Adrenal gland (tissue), 19 donors: ENCODE data around the gene TRAM1L1. TPM values are rescaled to one million over a fixed set of nuclear protein-coding genes. Genes with fewer than 3 reads are reported as not detected.

Source experiments
- DNase-seq, 7 donors: peaks; one replicate each; pipeline ENCODE4 v3.0.0-alpha.2; 2019 to 2020
- H3K27ac ChIP-seq, 5 donors: fragments of 200-600 bp; sonication (generic) in 4 of 5; 1 replicate in 3 of 5; 2 replicates in 2 of 5; pipeline versions ENCODE4 v1.5.1 to v1.8.0; 2016 to 2020; ENCODE audit warnings: mild to moderate bottlenecking in 1 of 5
- H3K27me3 ChIP-seq: fragments of 200-600 bp; 2 replicates; pipeline ENCODE4 v1.8.0; 2021
- H3K36me3 ChIP-seq, 2 donors: fragments of 200-600 bp; replicated peaks in 1 of 2; 1 replicate in 1 of 2; 2 replicates in 1 of 2; pipeline versions ENCODE4 v1.5.1 to v1.8.0; 2018 to 2022
- H3K4me1 ChIP-seq, 2 donors: fragments of 200-600 bp; replicated peaks in 1 of 2; 1 replicate in 1 of 2; 2 replicates in 1 of 2; pipeline versions ENCODE4 v1.5.1 to v1.8.0; 2018 to 2021
- H3K4me3 ChIP-seq, 4 donors: fragments of 200-600 bp; sonication (generic) in 3 of 4; one replicate each; pipeline ENCODE4 v1.5.1; 2016 to 2018
- H3K9me3 ChIP-seq, 3 donors: fragments of 200-600 bp; sonication (generic) in 1 of 3; replicated peaks in 1 of 3; 1 replicate in 2 of 3; 2 replicates in 1 of 3; pipeline versions ENCODE4 v1.5.1 to v1.8.0; 2016 to 2021
- POLR2A ChIP-seq, 2 donors: fragments of 450-650 bp; IDR thresholded peaks; one replicate each; pipeline ENCODE4 v1.6.1; 2017; ENCODE audit warnings: antibody characterized with exemption in 2 of 2, mild to moderate bottlenecking in 2 of 2, moderate library complexity in 1 of 2
- WGBS, 4 donors: extraction: QIAGEN DNeasy Blood & Tissue Kit in 2 of 4; methylation state at CpG; one replicate each; pipeline versions ENCODE4 v1.1.5 to v1.1.7; 2013 to 2017; 5-methylcytosine and 5-hydroxymethylcytosine counted together
- intact Hi-C, 2 donors: fragments of 100-400 bp; cut with DNase I; formaldehyde crosslinking; loops; one replicate each; pipeline versions ENCODE4 v1.14.1 to v1.15.0; 2022 to 2023
- long read RNA-seq, 10 donors: library from polyadenylated mRNA in 3 of 10; unstranded in 2 of 10; stranded (forward) in 1 of 10; transcript quantifications; one replicate each; pipeline ENCODE4 v2.0.0 and lab custom pipeline, GENCODE V29; 2021 to 2026
- polyA plus RNA-seq, 3 donors: library from polyadenylated mRNA; stranded (reverse); fragments of 200-250 nt in 2 of 3; fragments of 350-450 nt in 1 of 3; fragmentation: Illumina TruSeq in 1 of 3; extraction: RNeasy Lipid Tissue Mini Kit (QIAGEN cat#74804) in 1 of 3; gene quantifications; one replicate each; pipeline ENCODE4 v1.2.3, GENCODE V29; 2013 to 2014
- total RNA-seq, 9 donors: library from RNA; depleted of rRNA in 4 of 9; stranded (reverse); fragments of >200 nt in 4 of 9; fragments of 120-200 nt in 1 of 9; fragmentation: NEBNext Ultra II Directional in 1 of 9; extraction: Animal tissue kit (Norgen Biotek cat#: 25700) in 1 of 9; gene quantifications; one replicate each; pipeline versions ENCODE4 v1.1.0 to v1.2.4, GENCODE V29; 2013 to 2023
- TF ChIP-seq, protein P1 (sequence below), 6 experiments: fragments of 450-650 bp in 4 of 6; fragments of 200-600 bp in 2 of 6; sonication (generic) in 1 of 6; IDR thresholded peaks; 1 replicate in 5 of 6; 2 replicates in 1 of 6; pipeline versions ENCODE4 v1.5.1 to v1.8.0; 2016 to 2021; ENCODE audit warnings: antibody characterized with exemption in 6 of 6, mild to moderate bottlenecking in 2 of 6, moderate library complexity in 1 of 6
- donor health status: healthy with polysubstance abuse.
- donor health status: Bipolar disorder and iron deficiency.
- donor health status: DM: yes; HTN: yes; CAD: no.
- donor health status: DM: no; HTN: no; CAD: no.
- donor health status: DM: no; HTN: no; CAD: no.
- donor health status: DM: yes; HTN: yes; CAD: no.

Gene TRAM1L1
- total RNA-seq (1 to 10 TPM; 1.4 to 8.7 (median 3.4) TPM), polyA plus RNA-seq (1 to 10 TPM; 1.3 to 5.8 (median 1.4) TPM)
- long read RNA-seq, donor 1, partial matches to known transcripts = 0 of 3 reads
- long read RNA-seq, donor 1, other reads (novel, unspliced or antisense) = 0 of 3 reads
- long read RNA-seq, donor 2, partial matches to known transcripts = 0 of 1 reads
- long read RNA-seq, donor 2, other reads (novel, unspliced or antisense) = 0 of 1 reads
- long read RNA-seq, donor 3, partial matches to known transcripts = 0 of 4 reads
- long read RNA-seq, donor 3, other reads (novel, unspliced or antisense) = 0 of 4 reads
- long read RNA-seq, donor 4 = 0 reads
- long read RNA-seq, donor 5, partial matches to known transcripts = 0 of 4 reads
- long read RNA-seq, donor 5, other reads (novel, unspliced or antisense) = 1 of 4 reads
- long read RNA-seq, donor 6, partial matches to known transcripts = 0 of 2 reads
- long read RNA-seq, donor 6, other reads (novel, unspliced or antisense) = 0 of 2 reads
- long read RNA-seq, donor 7, partial matches to known transcripts = 0 of 4 reads
- long read RNA-seq, donor 7, other reads (novel, unspliced or antisense) = 0 of 4 reads
- long read RNA-seq, donor 8, transcript TRAM1L1-201 (1 exons, 2,023 nt) = major isoform, 5 of 5 reads
- long read RNA-seq, donor 8, partial matches to known transcripts = 0 of 5 reads
- long read RNA-seq, donor 8, other reads (novel, unspliced or antisense) = 0 of 5 reads
- long read RNA-seq, donor 9, partial matches to known transcripts = 0 of 3 reads
- long read RNA-seq, donor 9, other reads (novel, unspliced or antisense) = 0 of 3 reads
- long read RNA-seq, donor 10, transcript TRAM1L1-201 (1 exons, 2,023 nt) = major isoform, 5 of 5 reads
- long read RNA-seq, donor 10, partial matches to known transcripts = 0 of 5 reads
- long read RNA-seq, donor 10, other reads (novel, unspliced or antisense) = 0 of 5 reads

DNA sequence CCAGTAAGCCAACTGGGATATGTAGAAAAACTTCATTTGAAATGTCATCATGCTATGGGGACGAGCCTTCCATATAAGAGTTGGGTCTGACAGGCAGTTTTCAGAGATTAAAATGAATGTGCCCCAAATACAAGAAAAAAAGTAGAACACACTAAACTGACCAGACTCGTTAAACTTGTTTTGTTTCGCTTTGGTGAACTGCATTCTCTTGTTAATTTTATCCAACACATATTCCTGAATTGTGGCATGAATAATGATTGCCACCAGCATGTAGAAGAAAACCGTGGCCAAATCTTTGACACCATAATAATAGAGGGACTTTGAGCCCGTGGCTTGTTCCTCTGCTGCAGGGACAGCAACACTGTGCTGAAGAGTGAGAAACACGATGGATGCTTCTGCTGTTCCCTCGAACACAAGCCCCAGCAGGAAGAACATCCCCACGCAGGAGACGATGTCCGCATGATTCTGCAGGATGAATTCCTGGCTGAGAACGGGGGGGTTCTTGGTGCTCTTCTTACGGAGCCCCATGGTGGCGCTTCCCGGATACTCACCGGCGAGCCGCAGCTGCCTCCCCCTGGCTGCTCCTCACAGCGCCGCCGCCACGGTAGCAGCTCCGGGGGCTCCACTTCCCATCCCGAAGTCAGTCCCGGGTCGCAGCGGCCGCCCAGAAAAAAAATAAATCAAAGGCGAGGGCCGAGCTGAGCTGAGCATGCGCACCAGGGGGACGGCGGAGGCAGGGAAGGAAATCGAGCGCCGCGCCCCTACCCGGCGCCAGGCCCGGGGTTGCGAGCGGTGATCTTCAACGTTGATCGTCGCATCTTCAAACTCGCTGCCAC, at the start of gene TRAM1L1:
TSS of gene TRAM1L1 (minus strand) at position 711 of the 836 bp plus-strand sequence. CDS start at position 528, 183 bp downstream.
- Histone ChIP-seq H3K36me3 (no peaks in the 10 kb centered on the region), H3K9me3 (no peaks in the 10 kb centered on the region), H3K4me1 (no peaks in the 10 kb centered on the region), H3K4me3 (peak within 1 kb of the TSS in 2 of 4 donors; percentile 29 to 62), H3K27ac (peak within 1 kb of the TSS in 2 of 5 donors; percentile 38 to 51), H3K27me3 (no peaks in the 10 kb centered on the region)
- intact Hi-C loops = no loop called here
- TF ChIP-seq POLR2A (IDR thresholded peaks at IDR 0.05) = no peak
- TF ChIP-seq, protein P1, sequence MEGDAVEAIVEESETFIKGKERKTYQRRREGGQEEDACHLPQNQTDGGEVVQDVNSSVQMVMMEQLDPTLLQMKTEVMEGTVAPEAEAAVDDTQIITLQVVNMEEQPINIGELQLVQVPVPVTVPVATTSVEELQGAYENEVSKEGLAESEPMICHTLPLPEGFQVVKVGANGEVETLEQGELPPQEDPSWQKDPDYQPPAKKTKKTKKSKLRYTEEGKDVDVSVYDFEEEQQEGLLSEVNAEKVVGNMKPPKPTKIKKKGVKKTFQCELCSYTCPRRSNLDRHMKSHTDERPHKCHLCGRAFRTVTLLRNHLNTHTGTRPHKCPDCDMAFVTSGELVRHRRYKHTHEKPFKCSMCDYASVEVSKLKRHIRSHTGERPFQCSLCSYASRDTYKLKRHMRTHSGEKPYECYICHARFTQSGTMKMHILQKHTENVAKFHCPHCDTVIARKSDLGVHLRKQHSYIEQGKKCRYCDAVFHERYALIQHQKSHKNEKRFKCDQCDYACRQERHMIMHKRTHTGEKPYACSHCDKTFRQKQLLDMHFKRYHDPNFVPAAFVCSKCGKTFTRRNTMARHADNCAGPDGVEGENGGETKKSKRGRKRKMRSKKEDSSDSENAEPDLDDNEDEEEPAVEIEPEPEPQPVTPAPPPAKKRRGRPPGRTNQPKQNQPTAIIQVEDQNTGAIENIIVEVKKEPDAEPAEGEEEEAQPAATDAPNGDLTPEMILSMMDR (IDR thresholded peaks at IDR 0.05) = peak in 3 of 6 experiments; percentile 3 to 10 (median 8)
- DNase-seq = peak; percentile 62 to 78 (median 64)
- 5 to 10% (median 7%) methylated on average over 21 to 45 of the region's 45 CpGs for WGBS, 4 donors

DNA sequence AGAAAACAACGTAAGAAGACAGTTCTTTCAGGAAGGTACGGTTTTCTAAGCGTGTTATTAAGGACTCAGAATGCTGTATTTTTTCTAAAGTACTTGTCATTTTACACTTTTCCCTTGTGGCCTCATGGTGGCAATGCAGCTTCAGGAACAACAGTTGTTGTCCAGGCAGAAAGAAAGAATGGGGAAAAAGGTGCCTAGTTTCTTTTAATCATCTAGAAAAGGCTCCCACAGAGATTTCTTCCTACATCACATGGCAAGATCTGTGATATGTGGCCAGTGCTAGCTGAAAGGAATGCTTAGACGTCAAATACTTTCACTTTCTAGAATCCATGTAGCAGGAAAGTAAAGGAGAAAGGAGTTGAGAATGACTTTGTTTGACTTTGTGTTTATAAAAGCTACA, 49.0 kb upstream of the TRAM1L1 start:
- peak in 1 of 7 donors; percentile 15 for DNase-seq
- intact Hi-C loops = no loop called here
- no peaks in the 10 kb centered on the region for H3K36me3 ChIP-seq
- no peaks in the 10 kb centered on the region for H3K9me3 ChIP-seq
- H3K27ac ChIP-seq = no peak overlapping the region
- 1 to 3% (median 1%) methylated on average over 4 of the region's 4 CpGs for WGBS, 4 donors
- TF ChIP-seq, protein P1 (IDR thresholded peaks at IDR 0.05) = peak; percentile 16 to 49 (median 36)
- TF ChIP-seq POLR2A (IDR thresholded peaks at IDR 0.05) = no peak
- H3K4me3 ChIP-seq = no peak overlapping the region
- H3K4me1 ChIP-seq = no peaks in the 10 kb centered on the region
- no peaks in the 10 kb centered on the region for H3K27me3 ChIP-seq

DNA sequence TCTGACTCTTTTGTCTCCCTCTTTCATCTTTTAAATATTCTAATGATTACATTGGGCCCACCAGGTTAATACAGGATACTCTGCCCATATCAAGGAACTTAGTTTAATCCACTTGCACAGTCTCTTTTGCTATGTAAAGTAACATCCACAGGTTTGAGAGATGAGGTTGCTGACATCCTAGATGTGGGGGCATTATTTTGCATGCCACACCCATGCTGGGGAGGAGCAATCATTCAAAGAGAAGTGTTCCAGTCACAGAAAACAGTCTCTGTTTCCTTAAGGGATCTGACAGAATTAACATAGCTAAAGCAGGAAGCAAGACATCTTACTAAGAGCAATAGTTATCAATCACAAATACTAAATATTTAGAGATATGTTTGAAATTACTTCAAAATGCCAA, 11.5 kb upstream of the TRAM1L1 start:
- H3K4me3 ChIP-seq = no peak overlapping the region
- H3K4me1 ChIP-seq = no peaks in the 10 kb centered on the region
- DNase-seq = no peak
- H3K9me3 ChIP-seq = no peaks in the 10 kb centered on the region
- TF ChIP-seq, protein P1 (IDR thresholded peaks at IDR 0.05) = no peak
- TF ChIP-seq POLR2A (IDR thresholded peaks at IDR 0.05) = no peak
- H3K27me3 ChIP-seq = no peaks in the 10 kb centered on the region
- H3K27ac ChIP-seq = no peak overlapping the region
- no peaks in the 10 kb centered on the region for H3K36me3 ChIP-seq
- intact Hi-C loops = no loop called here
